ENCODE results near the gene LBHD1.
"Not testable (repeated sequence)": the region's sequence is repeated elsewhere in the genome, so short reads cannot be mapped to it uniquely, and the experiment has no call there.

LBHD1 gene

DNA sequence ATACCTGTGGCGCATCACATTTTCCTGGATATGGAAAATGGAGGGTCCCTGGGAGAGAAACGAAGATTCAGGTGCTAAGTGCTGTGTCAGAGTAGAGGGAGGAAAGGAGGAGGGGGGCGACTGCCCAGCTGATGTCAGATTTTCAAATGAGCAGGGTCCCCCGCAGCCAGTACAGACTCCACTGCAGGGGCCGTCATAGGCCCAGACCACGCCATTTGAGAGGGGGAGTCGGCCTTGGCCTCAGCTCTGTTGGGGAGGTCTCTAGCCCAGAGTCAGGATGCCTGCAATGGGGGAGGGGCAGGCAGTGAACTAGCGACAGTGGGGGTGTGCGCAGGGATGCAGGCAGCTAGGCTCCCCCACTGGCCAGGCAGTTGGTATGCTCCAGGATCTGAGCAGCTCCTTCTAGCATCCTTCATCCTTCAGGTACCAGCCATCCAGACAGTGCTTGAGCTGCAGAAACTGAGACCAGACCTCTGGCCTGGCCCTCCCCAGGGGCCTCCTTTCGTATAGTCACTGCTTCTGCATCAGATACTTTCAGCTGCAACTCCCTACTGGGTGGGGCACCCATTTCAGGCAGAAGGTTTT lies 35.3 kb upstream of the LBHD1 start, which contains the start of the genes BSCL2 and GNG3:
Gene BSCL2, minus strand, starts transcription at position 148 of the 585 bp plus-strand sequence. CDS start 229 bp downstream, outside the sequence.
Gene GNG3, plus strand, starts transcription at position 400 of the 585 bp plus-strand sequence. CDS start 620 bp downstream, outside the sequence.
- peak within 1 kb of the TSS; percentile 44 for H3K4me3 ChIP-seq (ENCODE audit: control insufficient read depth, low read depth, low read length)
- no peak for DNase-seq (ENCODE audit: low read depth)
- TF ChIP-seq, protein P1, sequence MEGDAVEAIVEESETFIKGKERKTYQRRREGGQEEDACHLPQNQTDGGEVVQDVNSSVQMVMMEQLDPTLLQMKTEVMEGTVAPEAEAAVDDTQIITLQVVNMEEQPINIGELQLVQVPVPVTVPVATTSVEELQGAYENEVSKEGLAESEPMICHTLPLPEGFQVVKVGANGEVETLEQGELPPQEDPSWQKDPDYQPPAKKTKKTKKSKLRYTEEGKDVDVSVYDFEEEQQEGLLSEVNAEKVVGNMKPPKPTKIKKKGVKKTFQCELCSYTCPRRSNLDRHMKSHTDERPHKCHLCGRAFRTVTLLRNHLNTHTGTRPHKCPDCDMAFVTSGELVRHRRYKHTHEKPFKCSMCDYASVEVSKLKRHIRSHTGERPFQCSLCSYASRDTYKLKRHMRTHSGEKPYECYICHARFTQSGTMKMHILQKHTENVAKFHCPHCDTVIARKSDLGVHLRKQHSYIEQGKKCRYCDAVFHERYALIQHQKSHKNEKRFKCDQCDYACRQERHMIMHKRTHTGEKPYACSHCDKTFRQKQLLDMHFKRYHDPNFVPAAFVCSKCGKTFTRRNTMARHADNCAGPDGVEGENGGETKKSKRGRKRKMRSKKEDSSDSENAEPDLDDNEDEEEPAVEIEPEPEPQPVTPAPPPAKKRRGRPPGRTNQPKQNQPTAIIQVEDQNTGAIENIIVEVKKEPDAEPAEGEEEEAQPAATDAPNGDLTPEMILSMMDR (conservative IDR thresholded peaks at IDR 0.05; ENCODE audit: control insufficient read depth, insufficient read depth, low read depth, low read length) = no peak

- DNase-seq (ENCODE audit: low read depth) = no peak
- H3K4me3 ChIP-seq (ENCODE audit: control insufficient read depth, low read depth, low read length) = peak overlapping the region; percentile 44
- TF ChIP-seq, protein P1 (conservative IDR thresholded peaks at IDR 0.05; ENCODE audit: control insufficient read depth, insufficient read depth, low read depth, low read length) = no peak
Measured at GRCh38 chr11:62706850-62707247, 34.8 kb upstream of the LBHD1 start.

- TF ChIP-seq, protein P1 (conservative IDR thresholded peaks at IDR 0.05; ENCODE audit: control insufficient read depth, insufficient read depth, low read depth, low read length) = no peak
- H3K4me3 ChIP-seq (ENCODE audit: control insufficient read depth, low read depth, low read length) = peak overlapping the region; percentile 72
- peak; percentile 89 for DNase-seq (ENCODE audit: low read depth)
Measured at GRCh38 chr11:62705880-62706849, 34.1 kb upstream of the LBHD1 start.

DNA sequence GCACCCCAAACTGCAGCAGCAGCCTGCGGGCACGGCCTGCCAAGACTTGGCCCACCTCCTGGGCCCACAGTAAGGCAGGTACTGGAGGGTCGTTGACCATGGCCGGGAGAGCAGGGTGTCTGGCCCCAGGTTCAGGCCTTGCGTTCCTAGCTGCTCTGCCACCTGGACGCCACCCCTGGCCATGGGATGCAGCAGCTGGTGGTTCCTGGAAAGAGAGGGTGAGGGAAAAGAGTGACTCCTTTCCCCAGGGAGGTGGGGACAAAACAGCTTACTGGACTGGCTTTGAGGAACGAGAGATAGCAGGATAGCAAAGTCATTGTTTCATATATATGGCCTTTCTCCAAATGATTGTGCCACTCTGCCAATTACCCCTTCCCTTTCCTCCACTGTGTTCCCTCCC lies 33.3 kb upstream of the LBHD1 start:
- TF ChIP-seq, protein P1 (conservative IDR thresholded peaks at IDR 0.05; ENCODE audit: control insufficient read depth, insufficient read depth, low read depth, low read length) = no peak
- no peak for DNase-seq (ENCODE audit: low read depth)
- H3K4me3 ChIP-seq (ENCODE audit: control insufficient read depth, low read depth, low read length) = peak overlapping the region; percentile 72

DNA sequence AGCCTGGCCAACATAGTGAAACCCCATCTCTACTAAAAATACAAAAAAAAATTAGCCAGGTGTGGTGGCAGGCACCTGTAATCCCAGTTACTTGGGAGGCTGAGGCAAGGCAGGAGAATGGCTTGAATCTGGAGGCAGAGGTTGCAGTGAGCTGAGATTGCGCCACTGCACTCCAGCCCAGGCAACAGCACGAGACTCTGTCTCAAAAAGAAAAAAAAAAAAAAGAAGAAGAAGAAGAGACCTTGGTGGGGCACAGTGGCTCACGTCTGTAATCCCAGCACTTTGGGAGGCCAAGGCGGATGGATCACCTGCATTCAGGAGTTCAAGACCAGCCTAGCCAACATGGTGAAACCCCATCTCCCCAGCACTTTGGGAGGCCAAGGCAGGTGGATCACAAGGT lies 31.9 kb upstream of the LBHD1 start:
- H3K4me3 ChIP-seq (ENCODE audit: control insufficient read depth, low read depth, low read length); DNase-seq (ENCODE audit: low read depth): not testable (repeated sequence)

- no peak overlapping the region for H3K4me3 ChIP-seq (ENCODE audit: control insufficient read depth, low read depth, low read length)
- peak; percentile 68 for DNase-seq (ENCODE audit: low read depth)
- TF ChIP-seq, protein P1 (conservative IDR thresholded peaks at IDR 0.05; ENCODE audit: control insufficient read depth, insufficient read depth, low read depth, low read length) = no peak
Measured at GRCh38 chr11:62702246-62702645, 30.2 kb upstream of the LBHD1 start.
